Stimulated activated CD4-positive, alpha-beta T cell treated with anti-CD3 and anti-CD28 coated beads, Interleukin-12 subunit alpha, Interleukin-12 subunit beta, amount 100 ng/mL, for 24 hours (primary cell): ENCODE results near the gene SETD2.

Experiments
- DNase-seq, 2 experiments: peaks; one replicate each; pipeline ENCODE4 v3.0.0-alpha.2; 2020; ENCODE audit warnings: low read depth in 2 of 2

Gene SETD2

DNA sequence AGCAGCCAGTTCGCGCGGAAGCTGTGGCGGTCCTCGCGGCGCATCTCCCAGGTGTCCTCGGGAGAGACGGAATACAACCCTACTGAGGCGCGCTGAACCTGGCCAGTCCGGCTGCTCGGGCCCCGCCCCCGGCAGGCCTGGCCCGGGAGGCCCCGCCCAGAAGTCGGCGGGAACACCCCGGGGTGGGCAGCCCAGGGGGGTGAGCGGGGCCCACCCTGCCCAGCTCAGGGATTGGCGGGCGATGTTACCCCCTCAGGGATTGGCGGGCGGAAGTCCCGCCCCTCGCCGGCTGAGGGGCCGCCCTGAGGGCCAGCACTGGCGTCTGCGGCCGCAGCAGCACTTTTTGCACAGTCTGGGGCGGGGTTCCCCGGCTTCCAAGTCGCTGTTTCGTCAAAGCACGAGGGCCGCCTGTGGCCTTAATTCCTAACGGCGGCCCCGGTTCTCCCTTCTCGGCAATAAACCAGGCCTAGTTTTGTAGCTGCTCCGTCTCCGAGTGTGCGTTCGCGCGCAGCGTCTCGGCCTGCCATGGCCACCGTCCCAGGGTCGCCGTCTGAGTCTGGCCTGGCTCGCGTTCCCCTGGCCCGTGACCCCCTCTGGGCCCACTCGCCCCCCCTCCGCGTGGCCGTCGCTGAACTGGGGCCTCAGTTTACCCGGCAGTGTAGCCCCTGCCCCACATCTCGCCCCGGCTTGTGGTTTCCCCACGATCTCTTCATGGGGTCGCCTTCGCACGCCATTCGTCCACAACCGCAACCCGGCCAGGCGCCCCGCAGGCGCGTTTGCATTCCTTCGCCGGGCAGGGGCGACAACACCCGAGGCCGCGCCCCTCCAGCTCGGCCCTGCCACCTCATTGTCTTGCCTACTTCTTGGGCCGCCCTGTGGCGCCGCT, 154.4 kb downstream of the SETD2 start:
- peak; percentile 46 to 59 for DNase-seq

DNA sequence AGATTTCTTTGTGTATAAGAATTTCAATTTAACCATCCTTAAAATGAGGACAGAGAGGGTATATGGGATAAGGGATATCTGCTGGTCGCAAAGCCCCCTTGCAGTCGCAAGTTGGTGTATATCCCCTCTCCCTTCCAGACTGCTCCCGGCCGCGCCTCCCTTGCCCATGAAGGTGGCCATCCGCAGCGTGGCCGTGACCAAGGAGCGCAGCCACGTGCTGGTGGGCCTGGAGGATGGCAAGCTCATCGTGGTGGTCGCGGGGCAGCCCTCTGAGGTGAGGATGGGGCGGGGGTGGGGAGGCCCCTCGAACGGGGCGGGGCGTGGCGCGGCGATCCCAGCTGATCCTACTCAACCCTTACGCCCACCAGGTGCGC, 155.1 kb downstream of the SETD2 start:
- DNase-seq = no peak

DNA sequence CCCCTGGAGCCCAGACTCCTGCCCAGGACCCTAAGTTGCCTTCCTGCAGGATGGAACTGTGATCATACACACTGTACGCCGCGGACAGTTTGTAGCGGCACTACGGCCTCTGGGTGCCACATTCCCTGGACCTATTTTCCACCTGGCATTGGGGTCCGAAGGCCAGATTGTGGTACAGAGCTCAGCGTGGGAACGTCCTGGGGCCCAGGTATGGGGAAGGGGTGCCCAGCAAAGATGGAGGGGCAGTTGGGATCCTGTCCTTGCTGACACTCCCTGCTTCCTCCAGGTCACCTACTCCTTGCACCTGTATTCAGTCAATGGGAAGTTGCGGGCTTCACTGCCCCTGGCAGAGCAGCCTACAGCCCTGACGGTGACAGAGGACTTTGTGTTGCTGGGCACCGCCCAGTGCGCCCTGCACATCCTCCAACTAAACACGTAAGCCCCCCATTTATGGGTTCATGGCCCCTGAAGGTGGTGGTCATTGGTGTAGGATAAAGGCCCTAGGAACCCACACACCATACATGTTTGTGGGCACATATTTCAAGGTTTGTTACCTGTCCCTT, 155.6 kb downstream of the SETD2 start:
- no peak for DNase-seq

GRCh38 chr3:47007482-47008233, 156.3 kb downstream of the SETD2 start:
- DNase-seq = no peak

DNA sequence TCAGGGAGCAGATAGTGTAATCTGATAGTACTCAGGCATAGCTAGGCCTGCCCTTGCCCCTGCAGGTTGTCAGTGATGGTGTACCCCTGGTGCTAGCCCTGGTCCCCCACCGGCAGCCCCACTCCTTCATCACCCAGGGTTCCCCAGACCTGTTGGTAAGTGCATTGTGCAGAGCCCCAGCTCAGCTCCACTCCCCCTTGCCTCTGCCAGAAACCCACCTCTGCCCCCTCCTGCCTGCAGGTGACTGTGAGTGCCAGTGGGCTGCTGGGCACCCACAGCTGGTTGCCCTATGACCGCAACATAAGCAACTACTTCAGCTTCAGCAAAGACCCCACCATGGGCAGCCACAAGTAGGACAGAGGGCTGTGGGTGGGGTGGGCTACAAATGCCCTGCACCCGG, 156.9 kb downstream of the SETD2 start:
- no peak for DNase-seq

- DNase-seq = no peak
Measured at GRCh38 chr3:47006145-47006651, 157.7 kb downstream of the SETD2 start.

- DNase-seq = no peak
Measured at GRCh38 chr3:47005212-47006144, 158.4 kb downstream of the SETD2 start.

- DNase-seq = no peak
Measured at GRCh38 chr3:47004369-47005211, 159.3 kb downstream of the SETD2 start.

- no peak for DNase-seq
Measured at GRCh38 chr3:47003461-47004368, 160.2 kb downstream of the SETD2 start.

DNA sequence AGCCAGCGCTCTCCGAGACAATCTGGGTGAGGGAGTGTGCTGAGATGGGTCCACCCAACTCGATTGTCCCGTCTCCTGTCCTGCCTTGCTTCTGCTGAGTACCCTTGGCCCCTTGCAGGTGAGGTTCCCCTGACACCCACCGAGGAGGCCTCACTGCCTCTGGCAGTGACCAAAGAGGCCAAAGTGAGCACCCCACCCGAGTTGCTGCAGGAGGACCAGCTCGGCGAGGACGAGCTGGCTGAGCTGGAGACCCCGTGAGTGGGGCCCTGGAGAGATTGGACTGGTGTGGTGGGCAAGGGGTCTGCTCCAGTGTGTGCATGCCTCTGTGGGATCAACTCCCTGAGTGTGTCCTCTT, 160.9 kb downstream of the SETD2 start:
- no peak for DNase-seq

DNA sequence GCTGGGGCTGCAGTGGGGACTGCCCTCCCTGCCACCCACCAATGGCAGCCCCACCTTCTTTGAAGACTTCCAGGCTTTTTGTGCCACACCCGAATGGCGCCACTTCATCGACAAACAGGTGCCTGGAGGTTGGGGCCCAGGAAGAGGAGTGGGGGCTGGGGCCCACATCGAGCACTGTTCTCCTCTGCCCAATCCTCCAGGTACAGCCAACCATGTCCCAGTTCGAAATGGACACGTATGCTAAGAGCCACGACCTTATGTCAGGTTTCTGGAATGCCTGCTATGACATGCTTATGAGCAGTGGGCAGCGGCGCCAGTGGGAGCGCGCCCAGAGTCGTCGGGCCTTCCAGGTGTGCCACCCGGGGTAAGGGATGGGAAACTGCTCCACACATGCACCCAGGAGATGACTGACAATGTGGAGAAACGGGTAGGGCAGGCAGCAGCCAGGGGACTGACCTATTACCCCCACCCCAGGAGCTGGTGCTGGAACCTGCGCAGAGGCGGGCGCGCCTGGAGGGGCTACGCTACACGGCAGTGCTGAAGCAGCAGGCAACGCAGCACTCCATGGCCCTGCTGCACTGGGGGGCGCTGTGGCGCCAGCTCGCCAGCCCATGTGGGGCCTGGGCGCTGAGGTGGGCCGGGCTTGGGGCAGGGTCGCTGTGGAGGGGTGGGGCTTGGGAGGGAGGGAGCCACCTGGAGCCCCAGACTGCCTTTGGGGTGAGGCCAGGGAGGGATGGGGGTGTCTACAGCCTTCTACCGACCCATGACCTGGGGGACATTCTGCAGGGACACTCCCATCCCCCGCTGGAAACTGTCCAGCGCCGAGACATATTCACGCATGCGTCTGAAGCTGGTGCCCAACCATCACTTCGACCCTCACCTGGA, 161.5 kb downstream of the SETD2 start:
- no peak for DNase-seq

DNA sequence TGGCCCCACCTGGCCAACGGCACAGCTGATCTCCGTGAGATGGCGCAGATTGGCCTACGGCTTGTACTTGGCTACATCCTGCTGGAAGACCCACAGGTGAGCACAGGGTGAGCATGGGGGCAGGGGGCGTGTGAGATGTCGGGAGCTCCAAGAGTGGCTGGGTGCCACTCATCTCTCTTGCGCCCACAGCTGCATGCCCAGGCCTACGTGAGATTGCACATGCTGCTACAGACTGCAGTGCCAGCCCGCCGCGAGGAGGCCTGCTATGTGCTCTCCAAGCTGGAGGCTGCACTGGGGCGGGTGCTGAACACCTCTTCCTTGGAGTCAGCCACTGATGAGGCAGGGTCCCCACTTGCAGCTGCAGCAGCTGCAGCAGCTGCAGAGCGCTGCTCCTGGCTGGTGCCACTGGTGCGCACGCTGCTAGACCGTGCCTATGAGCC, 162.2 kb downstream of the SETD2 start:
- DNase-seq = no peak

DNA sequence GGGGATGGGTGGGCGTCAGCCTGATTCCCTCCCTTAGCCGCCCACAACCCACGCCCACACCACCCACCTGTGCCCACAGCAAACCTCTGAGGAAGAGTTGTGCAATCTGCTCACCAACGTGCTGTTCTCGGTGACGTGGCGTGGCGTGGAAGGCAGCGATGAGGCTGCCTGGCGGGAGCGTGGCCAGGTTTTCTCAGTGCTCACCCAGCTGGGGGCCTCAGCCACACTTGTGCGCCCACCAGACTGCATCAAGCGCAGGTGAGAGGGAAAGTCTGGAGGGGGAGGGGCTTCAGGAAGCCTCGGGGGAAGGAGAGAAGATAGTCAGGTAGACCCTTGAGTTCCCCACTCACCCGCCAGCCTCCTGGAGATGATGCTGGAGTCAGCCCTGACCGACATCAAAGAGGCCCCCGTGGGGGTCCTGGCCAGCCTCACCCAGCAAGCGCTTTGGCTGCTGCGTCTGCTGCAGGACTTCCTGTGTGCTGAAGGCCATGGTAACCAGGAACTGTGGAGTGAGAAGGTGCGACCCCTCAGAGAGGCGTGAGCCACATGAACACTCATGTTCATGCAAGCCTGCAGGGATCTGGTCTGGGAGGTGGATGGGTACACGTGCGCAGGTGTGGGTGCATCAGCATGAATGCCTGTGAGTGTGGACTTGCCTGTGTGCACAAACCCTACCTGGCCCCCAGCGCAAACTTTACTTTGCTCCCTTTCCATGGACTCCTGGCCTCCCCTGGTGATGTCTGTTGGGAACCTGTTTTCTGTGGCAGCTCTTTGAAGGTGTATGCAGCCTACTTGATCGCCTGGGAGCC, 162.8 kb downstream of the SETD2 start:
- DNase-seq = no peak

DNA sequence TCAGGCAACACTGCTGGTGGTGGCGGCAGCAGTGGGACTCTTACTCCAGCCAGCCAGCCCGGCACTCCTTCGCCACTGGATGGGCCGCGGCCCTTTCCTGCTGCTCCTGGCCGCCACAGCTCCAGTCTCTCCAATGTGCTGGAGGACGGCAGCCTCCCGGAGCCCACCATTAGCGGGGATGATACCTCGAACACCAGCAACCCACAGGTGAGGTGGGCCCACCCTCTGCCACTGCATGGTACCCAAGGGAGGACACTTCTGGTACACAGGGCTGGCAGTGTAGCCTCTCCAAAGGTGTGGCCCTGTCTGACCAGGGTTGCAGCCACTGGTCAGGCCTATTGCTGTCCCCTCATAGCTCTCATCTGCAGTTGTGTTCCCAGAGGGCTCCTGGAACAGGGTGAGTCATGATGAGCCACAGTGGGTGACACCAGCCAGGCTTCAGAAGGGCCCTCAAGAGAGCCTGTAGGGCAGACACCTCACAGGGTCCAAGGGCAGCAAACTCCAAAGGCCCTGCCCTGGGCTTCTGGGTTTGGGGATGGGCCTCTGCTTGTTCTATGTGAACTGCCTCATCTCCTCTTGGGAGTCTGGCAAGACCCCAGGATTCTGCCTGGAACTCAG, 163.6 kb downstream of the SETD2 start:
- no peak for DNase-seq

- DNase-seq = no peak
Measured at GRCh38 chr3:46999516-47000197, 164.3 kb downstream of the SETD2 start.

DNA sequence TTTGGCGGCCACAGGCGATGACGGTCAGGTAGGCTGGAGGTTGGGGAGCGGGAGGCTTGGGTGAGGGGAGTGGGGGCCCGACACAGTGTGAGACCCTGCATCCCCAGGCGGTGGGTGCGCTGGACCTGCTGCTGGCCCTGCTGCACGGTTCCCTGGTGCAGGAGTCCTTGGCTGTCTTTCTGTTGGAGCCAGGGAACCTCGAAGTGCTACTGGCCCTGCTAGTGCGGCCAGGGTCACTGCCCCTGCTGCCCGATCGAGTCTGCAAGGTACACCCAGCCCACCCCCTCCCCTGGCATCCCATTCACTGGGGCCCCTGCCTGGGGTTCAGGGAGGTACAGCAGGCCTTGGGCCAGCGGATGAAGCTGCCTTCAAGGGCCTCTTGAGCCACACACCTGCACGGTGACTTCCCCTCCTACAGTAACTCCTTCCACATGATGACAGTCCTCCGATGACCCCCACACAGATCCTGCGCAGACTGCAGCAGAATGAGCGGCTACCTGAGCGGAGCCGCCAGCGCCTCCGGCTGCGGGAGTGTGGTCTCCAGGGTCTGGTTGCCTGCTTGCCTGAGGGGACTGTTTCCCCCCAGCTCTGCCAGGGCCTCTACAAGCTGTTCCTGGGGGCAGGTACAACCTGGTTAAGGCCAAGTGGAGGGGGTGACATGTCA, 164.9 kb downstream of the SETD2 start:
- no peak for DNase-seq
